T-helper 1 cell (primary cell): ENCODE data around the gene PCAT7.
"Not testable (repeated sequence)": the region's sequence is repeated elsewhere in the genome, so short reads cannot be mapped to it uniquely, and the experiment has no call there.

Experiments
- DNase-seq, 5 donors: peaks; one replicate each; pipeline ENCODE4 v3.0.0-alpha.2; 2012 to 2020
- total RNA-seq, 4 donors: gene quantifications; one replicate each; lab custom pipeline; 2026; lab: John Stamatoyannopoulos, UW

PCAT7 gene
- total RNA-seq: 0 to 0.15 (median 0) reads per million in 4 donors

DNA sequence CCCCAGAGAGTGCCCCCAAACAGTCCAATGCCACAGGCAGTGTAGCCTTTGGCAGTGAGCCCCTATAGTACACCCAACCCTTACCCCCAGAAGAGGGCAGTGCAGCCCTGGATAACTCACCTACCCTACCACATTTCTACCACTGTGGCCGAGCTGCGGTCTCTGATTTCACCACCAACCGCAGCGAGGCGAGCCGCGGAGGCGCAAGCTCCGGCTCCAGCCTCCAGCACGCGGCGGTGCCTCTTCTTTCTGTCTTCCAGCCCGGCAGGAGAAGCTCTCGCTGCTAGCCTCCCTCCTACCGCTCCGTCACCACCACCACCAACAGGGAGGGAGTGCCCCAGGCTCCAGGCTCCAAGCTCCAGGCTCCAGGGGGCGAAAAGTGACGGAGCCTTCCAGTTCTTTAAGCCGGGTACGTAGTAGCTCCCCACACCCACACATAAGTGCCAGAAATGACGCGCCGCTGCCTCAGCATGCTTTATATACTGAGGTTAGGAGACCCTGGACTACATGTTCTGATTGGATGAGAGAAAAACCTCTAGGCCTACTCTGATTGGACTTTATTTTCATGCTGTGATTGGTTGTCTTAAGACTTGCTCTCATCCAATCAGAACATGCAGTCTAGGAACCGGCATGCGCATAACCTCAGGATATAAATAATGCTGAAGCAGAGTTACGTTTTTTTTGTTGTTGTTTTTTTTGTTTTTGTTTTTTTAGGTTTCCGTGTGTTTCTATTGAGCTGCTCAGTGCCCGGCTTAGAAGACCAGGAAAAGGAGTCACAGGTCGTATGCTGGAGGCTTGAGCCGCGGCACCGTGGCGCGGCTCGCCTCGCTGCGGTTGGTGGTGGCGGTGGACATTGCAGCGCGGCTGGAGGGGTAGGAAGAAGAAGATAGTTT is at the start of gene PCAT7:
TSS of gene PCAT7 (plus strand) at position 645 of the 893 bp plus-strand sequence.
- DNase-seq: peak in 1 of 5 donors; percentile 25

DNA sequence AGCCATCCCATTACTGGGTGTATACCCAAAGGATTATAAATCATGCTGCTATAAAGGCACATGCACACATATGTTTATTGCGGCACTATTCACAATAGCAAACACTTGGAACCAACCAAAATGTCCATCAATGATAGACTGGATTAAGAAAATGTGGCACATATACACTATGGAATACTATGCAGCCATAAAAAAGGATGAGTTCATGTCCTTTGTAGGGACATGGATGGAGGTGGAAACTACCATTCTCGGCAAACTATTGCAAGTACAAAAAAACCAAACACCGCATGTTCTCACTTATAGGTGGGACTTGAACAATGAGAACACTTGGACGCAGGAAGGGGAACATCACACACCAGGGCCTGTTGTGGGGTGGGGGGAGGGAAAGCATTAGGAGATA is 48.5 kb upstream of the PCAT7 start:
- DNase-seq: not testable (repeated sequence)

DNA sequence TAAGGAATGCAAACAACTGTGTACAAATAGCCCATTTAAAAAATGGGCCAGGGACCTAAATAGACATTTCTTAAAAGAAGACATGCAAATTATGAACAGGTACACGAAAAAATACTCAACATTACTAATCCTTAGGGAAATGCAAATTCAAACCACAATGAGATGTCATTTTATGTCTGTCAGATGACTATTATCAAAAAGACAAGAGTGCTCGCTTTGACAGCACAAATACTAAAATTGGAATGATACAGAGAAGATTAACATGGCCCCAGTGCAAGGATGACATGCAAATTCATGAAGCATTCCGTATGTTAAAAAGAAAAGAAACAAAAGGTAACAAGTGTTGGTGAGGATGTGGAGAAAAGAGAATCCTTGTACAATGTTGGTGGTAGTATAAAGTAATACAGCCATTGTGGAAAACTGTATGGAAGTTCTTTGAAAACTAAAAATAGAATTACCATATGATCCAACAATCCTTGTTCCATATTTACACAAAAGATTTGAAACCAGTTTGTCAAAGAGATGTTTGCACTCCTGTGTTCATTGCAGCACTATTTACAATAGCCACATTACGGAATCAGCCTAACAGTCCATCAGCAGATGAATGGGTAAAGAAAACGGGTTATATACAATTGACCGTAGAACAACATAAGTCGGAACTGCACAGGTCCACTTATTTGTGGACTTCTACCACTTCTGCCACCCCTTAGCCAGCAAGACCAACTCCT is 47.2 kb upstream of the PCAT7 start:
- DNase-seq: no peak

DNA sequence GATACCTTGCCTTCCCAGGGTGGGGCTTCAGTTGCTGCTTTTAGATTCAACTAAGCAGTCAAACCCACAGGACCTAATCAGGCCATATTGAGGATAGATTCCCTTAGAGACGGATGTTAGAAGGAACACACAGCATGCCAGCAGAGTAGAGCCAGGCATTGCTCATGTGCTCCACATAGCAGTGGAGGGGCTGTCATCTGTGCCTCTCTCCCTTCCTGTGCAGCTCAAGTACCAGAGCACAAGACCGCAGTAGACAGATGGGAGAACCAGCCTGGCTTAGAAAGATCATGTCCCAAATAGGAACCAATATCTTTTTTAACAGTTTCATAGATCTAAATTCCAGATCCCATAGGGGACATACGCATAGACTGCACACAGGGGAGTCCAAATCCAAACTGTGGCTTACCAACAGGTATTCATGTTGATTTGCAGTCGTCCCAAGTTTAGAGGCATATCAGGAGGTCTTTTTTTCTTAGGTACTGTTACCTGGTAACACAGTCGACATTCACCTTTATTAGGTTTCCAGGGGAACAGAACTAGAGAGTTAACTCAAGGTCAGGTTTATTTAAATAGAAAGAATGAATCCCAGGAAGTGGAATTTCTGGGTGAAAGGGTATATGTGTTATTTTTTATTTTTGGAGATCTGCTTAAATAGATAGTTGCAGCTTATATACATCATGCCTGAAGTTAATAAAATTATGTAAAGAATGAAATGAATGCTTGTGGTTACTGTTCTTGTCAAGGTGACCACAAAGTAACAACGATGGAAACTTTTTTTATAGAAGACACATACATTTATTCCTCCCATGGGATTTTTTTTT is 43.5 kb upstream of the PCAT7 start:
- no peak for DNase-seq

DNA sequence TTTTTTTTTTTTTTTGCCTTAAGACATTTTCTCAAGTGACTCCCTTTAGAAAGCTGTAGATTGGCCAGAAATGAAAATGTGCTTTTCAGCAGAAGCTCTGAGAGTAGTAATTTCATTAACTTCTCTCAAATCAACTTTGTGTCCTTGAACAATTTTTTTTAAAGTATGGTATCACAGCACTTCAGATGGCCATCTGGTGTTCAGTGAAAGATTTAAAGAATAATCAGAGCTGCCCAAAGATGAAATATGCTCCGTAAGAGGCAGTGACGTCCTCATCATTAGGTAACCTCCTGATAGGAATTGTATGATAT is 43.0 kb upstream of the PCAT7 start:
- DNase-seq: no peak

DNA sequence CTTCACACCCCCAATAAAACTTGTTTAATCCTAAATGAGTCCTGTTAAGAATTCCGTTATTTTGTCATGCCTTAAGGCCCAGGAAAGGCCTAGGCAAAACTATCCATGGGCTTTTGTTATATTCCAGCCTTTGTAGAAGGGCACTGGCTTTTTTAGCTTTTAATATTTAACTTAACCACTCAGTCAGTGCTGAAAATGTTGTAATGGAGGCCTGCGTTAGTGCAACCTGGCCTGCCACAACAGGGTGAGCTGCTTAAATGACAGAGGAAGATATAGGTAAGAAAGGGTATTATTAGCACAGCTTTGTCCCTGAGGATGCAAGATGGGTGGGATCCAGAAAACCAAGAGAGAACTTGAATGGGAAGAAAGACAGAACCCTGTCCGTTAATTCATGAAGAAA is 40.2 kb upstream of the PCAT7 start:
- DNase-seq: no peak

DNA sequence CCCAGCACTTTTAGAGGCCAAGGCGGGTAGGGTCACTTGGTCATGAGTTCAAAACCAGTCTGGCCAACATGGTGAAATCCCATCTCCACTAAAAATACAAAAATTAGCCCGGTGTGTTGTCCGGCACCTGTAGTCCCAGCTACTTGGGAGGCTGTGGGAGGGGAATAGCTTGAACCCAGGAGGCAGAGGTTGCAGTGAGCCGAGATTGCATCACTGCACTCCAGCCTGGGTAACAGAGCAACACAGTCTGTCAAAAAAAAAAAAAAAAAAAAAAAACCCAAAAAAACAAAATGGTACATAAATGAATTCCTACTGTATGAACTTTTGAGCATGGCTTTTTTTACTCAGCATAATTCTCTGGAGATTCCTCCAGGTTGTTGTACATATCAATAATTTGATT is 37.6 kb upstream of the PCAT7 start:
- no peak for DNase-seq

DNA sequence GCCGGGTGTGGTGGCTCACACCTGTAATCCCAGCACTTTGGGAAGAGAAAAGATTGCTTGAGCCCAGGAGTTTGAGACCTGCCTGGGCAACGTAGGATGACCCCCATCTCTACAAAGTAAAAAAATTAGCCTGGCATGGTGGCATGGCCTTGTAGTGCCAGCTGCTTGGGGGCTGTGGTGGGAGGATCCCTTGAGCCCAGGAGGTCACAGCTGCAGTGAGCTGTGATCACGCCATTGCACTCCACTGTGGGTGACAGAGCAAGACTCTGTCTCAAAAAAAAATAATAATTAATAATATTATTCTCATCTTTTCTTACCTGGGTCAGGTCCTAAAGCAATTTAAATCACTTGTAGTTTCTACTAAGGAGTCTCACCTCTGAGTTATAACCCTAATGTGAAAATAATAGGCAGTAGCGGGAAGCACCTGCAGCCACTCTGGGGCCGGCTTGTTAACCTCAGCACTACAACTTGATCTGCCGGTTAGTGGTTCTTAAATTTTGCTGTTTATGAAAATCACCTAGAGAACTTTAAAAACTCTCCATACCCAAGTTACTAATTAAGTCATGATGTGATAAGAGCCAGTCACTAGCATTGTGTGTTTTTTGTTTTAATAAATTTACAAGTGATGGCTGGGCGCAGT is 29.4 kb upstream of the PCAT7 start:
- DNase-seq: no peak

DNA sequence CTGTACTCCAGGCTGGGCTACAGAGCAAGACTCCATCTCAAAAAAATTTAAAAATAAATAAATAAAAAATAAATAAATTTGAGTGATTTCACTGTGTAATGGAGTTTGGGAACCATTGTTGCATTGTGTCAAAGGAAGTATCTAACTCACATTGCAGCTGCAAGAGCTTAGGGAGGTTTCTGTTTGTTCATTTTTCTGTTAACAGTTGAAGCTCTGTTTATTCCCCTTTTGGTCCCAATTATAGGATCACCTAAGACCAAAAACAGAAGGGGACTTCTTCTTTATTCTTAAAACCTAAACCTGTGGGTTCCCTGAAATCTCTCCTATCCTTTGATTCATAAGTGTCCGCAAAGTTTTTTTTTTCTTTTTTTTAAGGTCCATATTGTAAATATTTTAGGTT is 28.6 kb upstream of the PCAT7 start:
- no peak for DNase-seq

DNA sequence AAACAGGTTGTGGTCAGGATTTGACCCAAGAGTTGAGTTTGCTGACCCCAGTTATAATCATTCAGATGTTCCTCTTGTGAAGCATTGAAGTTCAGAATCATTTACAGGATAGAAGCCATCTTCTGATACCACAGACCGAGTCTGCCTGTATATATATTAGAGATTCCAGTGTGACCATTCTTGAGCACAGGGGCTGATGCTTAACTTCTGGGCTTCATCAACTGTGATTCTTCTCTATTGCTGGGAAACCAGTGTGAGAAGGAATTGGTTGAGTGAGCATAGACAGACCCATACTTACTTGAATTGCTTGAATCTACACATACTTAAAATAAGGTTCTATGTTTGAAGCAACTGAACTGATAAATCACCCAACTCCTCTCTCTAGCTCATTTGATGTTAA is 27.9 kb upstream of the PCAT7 start:
- no peak for DNase-seq

DNA sequence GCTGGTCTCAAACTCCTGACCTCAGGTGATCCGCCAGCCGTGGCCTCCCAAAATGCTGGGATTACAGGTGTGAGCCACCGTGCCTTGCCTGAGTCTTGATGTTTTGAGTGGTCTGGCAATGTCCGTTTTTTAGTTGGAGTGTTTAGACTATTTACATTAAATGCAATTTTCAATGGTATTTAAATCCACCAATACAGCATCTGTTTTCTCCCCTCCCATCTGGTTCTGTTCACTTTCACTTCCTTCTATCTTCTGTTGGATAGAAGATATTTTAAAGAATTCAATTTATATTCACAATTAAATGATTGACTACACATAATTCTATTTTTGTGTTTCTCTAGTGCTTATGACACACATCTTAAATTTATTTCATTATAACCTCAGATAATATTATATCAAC is 26.0 kb upstream of the PCAT7 start:
- no peak for DNase-seq

DNA sequence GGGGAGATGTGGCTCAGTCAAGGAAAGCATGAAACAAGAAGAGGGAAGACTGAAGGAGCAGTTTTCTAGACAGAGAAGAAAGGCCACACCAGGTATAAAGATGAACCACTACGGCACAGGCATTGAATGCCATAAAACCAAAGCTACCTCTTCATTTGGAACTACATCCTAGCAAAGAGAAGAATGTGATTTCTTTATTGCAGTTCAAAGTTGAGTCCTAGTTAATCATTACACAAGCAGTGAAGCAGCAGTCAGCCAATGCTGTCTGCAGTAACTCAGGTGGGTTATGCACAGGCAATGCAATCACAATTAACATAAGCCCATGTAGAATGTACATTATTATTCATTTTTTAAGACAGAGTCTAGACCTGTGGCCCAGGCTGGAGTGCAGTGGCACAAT is 21.7 kb upstream of the PCAT7 start:
- no peak for DNase-seq

DNA sequence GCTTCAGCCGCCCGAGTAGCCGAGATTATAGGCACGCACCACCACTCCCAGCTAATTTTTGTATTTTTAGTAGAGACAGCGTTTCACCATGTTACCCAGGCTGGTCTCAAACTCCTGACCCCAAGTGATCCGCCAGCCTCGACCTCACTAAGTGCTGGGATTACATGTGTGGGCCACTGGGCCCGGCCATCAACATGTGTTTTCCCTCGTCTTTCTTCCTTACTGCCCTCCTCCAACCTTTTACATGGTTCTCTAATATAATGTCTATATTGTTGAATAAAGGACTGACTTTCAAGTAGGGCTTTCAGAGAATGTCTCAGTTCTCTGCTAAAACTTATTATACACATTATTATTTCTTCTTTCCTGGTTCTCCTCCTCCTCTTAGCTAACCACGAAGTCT is 21.3 kb upstream of the PCAT7 start:
- no peak for DNase-seq

DNA sequence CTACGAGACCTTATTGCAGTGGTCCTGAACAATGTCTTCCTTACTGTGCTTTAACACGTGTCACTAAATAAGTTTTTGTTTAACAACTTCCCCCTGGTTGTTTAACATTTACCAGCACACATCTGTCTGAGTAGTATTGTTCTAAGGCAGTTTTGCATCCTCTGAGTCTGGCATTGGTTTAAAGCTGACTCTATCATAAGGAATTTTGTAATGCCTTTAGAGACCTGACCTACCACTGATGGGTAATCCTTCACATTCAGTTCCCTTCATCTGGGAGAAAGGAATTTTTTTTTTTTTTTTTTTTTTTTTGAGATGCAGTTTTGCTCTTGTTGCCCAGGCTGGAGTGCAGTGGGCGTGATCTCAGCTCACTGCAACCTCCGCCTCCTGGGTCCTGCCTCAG is 20.0 kb upstream of the PCAT7 start:
- DNase-seq: no peak

DNA sequence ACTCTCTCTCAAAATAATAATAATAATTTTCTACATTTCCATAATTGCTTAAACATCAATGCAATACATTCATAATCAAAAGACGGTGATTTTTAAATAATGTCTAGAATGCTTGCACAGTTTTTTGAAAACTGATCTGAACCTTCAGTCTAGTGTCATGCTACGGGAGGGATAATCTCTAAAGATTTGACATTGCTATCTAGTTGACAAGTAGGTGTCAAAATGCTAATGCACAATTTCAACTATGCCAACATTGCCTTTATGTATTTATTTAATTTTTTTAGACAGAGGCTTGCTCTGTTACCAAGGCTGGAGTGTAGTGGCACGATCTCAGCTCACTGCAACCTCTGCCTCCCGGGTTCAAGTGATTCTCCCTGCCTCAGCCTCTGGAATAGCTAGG is 16.0 kb upstream of the PCAT7 start:
- no peak for DNase-seq

DNA sequence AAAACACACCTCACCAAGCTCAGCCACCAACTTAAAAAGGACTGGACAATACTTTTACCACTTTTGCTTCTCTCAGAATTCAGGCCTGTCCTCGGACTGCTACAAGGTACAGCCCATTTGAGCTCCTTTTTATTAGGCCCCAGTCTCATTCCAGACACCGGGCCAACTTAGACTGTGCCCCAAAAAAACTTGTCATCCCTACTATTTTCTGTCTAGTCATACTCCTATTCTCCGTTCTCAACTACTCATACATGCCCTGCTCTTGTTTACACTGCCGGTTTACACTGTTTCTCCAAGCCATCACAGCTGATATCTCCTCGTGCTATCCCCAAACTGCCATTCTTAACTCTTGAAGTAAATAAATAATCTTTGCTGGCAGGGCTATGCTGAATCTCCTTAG is 10.5 kb upstream of the PCAT7 start:
- DNase-seq: not testable (repeated sequence)

DNA sequence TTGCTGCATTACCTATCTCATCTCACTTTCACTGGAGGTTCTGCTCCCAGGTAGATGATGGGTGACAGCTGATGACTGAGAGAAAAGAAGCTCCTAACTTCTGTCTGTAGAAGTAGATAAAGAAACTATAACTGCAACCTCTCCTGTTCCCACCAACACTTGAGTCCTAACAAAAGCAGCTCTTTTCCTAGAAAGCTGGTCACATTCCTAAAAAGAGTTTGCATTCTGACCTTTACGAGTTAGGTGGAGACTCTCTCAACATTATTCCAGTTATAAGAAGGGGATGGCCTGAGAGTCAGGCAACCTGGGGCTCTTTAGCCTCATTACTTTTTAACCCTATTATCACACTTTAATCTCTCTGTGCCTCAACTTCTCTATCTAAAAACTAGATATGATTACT is 8.9 kb upstream of the PCAT7 start:
- no peak for DNase-seq

DNA sequence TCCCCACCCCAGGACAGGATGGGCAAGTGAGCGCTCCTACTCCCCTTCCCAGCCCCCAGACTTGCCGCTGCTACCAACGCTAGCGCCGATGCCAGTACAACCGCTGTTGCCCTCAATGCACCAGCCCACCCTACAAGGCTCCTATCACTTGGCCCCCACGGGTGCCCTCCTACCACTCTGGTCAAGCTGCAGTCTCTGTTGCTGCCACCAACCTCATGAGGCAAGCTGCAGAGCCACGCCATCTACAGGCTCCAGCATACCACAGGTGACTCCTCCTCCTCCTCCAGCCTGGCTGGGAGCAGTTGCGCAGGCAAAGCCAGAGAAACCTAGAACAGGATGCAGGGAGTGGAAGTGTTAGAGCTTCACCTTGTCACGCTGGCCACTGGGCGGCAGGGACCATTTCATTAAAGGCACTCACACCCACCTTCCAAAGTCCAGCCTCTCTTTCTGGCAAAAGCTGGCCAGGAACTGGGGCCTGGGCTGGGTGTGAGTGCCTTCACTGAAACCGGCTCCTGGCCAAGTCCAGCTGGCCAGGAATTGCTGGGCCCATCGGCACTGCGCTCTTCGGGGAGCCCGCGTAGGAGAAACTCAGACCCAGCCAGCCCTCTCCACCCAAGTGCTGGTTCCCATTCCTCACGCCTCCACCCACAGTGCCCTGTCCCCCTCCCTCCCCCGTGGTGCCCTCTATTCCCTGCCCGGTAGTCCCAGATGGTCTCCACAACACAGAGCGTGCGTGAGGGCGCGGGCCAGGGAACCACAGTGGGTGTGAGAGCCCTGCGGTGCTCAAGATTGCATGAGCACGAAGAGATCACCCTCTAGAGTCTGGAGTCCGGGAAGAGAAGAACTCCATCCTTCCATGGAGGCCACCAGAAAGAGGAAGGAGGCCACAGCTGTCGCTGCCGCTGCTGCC is 1.6 kb upstream of the PCAT7 start:
- no peak for DNase-seq

DNA sequence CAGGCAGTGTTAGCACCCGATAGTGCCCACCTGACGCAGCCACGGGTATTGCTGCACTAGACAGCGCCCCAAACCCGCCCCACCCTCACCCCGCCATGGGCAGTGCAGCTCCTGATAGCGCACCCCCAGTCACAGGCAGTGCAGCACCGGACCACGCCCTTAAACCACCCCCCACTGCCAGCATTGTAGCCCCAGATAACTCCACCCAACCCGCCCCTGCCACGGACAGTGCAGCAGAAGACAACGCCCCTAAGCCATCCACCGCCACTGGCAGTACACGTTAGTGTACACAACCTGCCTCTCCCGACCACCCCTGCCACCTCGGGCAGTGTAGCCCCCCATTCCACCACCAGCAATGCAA is 825 bp upstream of the PCAT7 start:
- DNase-seq: no peak

DNA sequence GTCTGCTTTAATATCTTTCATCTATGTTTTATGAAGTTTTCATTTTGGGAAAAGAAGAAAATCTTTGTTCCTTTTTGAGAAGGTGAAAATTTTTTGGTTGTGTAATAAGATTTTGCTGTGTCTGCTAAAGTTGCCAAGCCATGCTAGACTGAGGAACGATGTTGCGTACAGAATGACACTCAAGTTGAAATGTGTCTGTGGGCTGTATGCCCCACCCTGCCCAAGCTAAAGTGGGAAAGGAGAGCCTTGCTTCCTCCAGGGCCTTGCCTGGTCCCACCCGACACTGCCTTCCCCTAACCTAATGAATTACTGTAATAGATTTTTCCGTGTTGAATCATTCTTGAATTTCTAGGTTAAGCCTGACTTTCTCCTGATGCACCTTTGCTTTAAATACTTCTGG is 2.5 kb downstream of the PCAT7 start:
- DNase-seq: no peak

DNA sequence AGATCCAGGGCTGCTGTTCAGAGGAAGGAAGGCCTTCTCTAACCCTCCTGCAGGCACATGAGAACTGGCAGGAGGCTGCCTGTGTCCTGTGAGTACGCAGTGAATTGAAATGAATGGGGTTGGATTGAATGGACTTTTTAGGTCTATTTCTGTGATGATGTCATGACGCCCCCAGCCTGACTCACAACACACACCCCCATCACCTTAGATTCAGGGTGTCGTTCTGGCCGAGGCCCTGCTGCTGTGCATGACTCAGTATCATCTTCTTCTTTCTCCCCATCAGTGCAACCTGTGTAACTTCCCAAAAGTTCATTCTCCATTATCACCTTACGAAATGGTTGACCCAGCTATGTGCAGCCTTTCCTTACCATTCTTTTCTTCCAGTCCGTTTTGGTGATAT is 5.4 kb downstream of the PCAT7 start:
- no peak for DNase-seq

DNA sequence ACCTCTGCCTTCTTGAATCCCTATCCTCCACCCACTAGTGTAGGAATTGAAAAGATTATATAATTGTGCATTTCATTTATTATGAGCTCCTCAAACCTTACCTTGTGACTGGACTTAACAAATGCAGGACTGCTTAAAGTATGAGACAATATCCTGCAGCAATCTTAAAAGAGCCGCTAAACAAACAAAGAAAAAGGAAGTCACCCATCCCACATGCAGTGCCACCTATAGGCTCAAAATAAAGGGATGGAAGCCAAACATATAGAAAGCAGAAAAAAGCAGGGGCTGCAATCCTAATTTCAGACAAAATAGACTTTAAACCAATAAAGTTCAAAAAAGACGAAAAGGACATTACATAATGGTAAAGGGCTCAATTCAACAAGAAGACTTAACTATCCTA is 8.7 kb downstream of the PCAT7 start:
- no peak for DNase-seq
